ENCODE results near the gene NUP93. TPM values are rescaled to one million over a fixed set of nuclear protein-coding genes. Genes with fewer than 3 reads are reported as not detected.
A peak's percentile ranks its signal among the peaks of the same experiment; 100 is the strongest.

NUP93 gene
- total RNA-seq, 1 experiment from 2014 or later, result 74.7 TPM

GRCh38 chr16:56684926-56685590 lies 44.9 kb upstream of the NUP93 start:
- TF ChIP-seq, protein P1, sequence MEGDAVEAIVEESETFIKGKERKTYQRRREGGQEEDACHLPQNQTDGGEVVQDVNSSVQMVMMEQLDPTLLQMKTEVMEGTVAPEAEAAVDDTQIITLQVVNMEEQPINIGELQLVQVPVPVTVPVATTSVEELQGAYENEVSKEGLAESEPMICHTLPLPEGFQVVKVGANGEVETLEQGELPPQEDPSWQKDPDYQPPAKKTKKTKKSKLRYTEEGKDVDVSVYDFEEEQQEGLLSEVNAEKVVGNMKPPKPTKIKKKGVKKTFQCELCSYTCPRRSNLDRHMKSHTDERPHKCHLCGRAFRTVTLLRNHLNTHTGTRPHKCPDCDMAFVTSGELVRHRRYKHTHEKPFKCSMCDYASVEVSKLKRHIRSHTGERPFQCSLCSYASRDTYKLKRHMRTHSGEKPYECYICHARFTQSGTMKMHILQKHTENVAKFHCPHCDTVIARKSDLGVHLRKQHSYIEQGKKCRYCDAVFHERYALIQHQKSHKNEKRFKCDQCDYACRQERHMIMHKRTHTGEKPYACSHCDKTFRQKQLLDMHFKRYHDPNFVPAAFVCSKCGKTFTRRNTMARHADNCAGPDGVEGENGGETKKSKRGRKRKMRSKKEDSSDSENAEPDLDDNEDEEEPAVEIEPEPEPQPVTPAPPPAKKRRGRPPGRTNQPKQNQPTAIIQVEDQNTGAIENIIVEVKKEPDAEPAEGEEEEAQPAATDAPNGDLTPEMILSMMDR (conservative IDR thresholded peaks at IDR 0.05), result no peak
- TF ChIP-seq EZH2 (IDR thresholded peaks at IDR 0.05; ENCODE audit: low read depth), result no peak
- POLR2A ChIA-PET (ENCODE audit: unreplicated experiment), result no interaction called here
- Histone ChIP-seq H3K4me1 (replicated peaks; ENCODE audit: insufficient read depth) (peaks cover 45% of the 10 kb centered on the region), H4K20me1 (ENCODE audit: insufficient read depth) (no peaks in the 10 kb centered on the region), H3K27ac (no peak overlapping the region), H3K79me2 (ENCODE audit: low read depth) (no peaks in the 10 kb centered on the region), H3K27me3 (ENCODE audit: insufficient read depth, low read depth) (no peaks in the 10 kb centered on the region), H3K9me2 (ENCODE audit: insufficient read depth) (no peaks in the 10 kb centered on the region), H3F3A (ENCODE audit: insufficient read depth, low read depth) (peaks cover 31% of the 10 kb centered on the region), H3K36me3 (ENCODE audit: low read depth) (no peaks in the 10 kb centered on the region), H2AFZ (no peak overlapping the region), H3K9me3 (ENCODE audit: insufficient read depth, low read depth) (peaks cover 6% of the 10 kb centered on the region; the same call in 1 of the 2 replicates), H3K4me2 (no peak overlapping the region), H3K4me3 (no peak overlapping the region)
- no TSS peak for BruUV-seq (replicated peaks)
- intact Hi-C loops (cut with micrococcal nuclease; ENCODE audit: unreplicated experiment), result loop anchor here (5.0 kb wide), 1 partner anchor 43 kb away; no protein-coding TSS in a partner anchor
- no peak for DNase-seq
- CTCF ChIA-PET, result no interaction called here

GRCh38 chr16:56686758-56687157 lies 43.2 kb upstream of the NUP93 start:
- Histone ChIP-seq H3K4me2 (no peak overlapping the region), H2AFZ (no peak overlapping the region), H3K79me2 (ENCODE audit: low read depth) (no peaks in the 10 kb centered on the region), H3K27me3 (ENCODE audit: insufficient read depth, low read depth) (no peaks in the 10 kb centered on the region), H3K9me2 (ENCODE audit: insufficient read depth) (no peaks in the 10 kb centered on the region), H3K4me1 (replicated peaks; ENCODE audit: insufficient read depth) (peaks cover 45% of the 10 kb centered on the region), H3K9me3 (ENCODE audit: insufficient read depth, low read depth) (peaks cover 6% of the 10 kb centered on the region; the same call in 1 of the 2 replicates), H4K20me1 (ENCODE audit: insufficient read depth) (no peaks in the 10 kb centered on the region), H3K36me3 (ENCODE audit: low read depth) (no peaks in the 10 kb centered on the region), H3K27ac (no peak overlapping the region), H3F3A (ENCODE audit: insufficient read depth, low read depth) (peaks cover 18% of the 10 kb centered on the region), H3K4me3 (no peak overlapping the region)
- CTCF ChIA-PET, result no interaction called here
- DNase-seq, result no peak
- POLR2A ChIA-PET (ENCODE audit: unreplicated experiment), result no interaction called here
- no TSS peak for BruUV-seq (replicated peaks)
- TF ChIP-seq EZH2 (IDR thresholded peaks at IDR 0.05; ENCODE audit: low read depth), result no peak
- TF ChIP-seq, protein P1 (conservative IDR thresholded peaks at IDR 0.05), result no peak
- intact Hi-C loops (cut with micrococcal nuclease; ENCODE audit: unreplicated experiment), result no loop called here

DNA sequence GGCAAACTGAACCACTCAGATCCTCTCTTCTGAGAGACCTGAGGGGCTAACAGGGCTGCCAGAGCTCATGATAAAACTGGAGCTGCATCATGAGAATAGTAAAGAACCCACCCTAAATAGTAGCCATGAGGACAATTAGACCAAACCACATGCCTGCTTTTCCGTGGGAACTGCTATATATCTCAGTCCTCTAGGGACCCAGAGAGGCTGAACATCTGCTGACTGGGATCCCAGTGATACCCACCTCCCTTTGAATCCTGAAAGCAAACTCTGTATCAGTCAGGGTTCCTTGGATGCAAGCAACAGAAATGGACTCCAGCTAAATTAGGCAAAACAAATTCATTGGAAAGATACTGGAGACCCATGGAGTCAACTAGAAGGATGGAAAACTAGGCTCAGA lies 41.2 kb upstream of the NUP93 start:
- H3F3A ChIP-seq (ENCODE audit: insufficient read depth, low read depth), result peaks cover 22% of the 10 kb centered on the region
- no peaks in the 10 kb centered on the region for H4K20me1 ChIP-seq (ENCODE audit: insufficient read depth)
- no peak for TF ChIP-seq EZH2 (IDR thresholded peaks at IDR 0.05; ENCODE audit: low read depth)
- TF ChIP-seq, protein P1 (conservative IDR thresholded peaks at IDR 0.05), result no peak
- no peak overlapping the region for H3K4me3 ChIP-seq
- H3K4me2 ChIP-seq, result peak overlapping the region; percentile 50; the same call in 1 of the 2 replicates
- no peaks in the 10 kb centered on the region for H3K27me3 ChIP-seq (ENCODE audit: insufficient read depth, low read depth)
- no peaks in the 10 kb centered on the region for H3K79me2 ChIP-seq (ENCODE audit: low read depth)
- POLR2A ChIA-PET (ENCODE audit: unreplicated experiment), result interaction anchor here (0.6 to 0.7 kb wide), 2 partner anchors 9 to 27 kb away, joined by 3 to 7 read pairs; no protein-coding TSS in a partner anchor
- intact Hi-C loops (cut with micrococcal nuclease; ENCODE audit: unreplicated experiment), result no loop called here
- DNase-seq, result no peak
- no peaks in the 10 kb centered on the region for H3K36me3 ChIP-seq (ENCODE audit: low read depth)
- peaks cover 6% of the 10 kb centered on the region; the same call in 1 of the 2 replicates for H3K9me3 ChIP-seq (ENCODE audit: insufficient read depth, low read depth)
- CTCF ChIA-PET, result no interaction called here
- H3K4me1 ChIP-seq (replicated peaks; ENCODE audit: insufficient read depth), result peaks cover 45% of the 10 kb centered on the region
- peak overlapping the region; percentile 35 for H3K27ac ChIP-seq
- no peaks in the 10 kb centered on the region for H3K9me2 ChIP-seq (ENCODE audit: insufficient read depth)
- BruUV-seq (replicated peaks), result no TSS peak
- no peak overlapping the region for H2AFZ ChIP-seq
